NCI-H1436 (cell line): ENCODE measurements around the gene MRAS.
"Not testable (repeated sequence)": the region's sequence is repeated elsewhere in the genome, so short reads cannot be mapped to it uniquely, and the experiment has no call there.

Source experiments
- DNase-seq: peaks from one replicate; lab custom pipeline; 2025; lab: John Stamatoyannopoulos, UW

MRAS gene

GRCh38 chr3:138389841-138390581, 41.6 kb downstream of the MRAS start:
- DNase-seq, result no peak

- DNase-seq, result no peak
These were observed 42.2 kb downstream of the MRAS start for GRCh38 chr3:138390582-138390932.

- no peak for DNase-seq
These were observed 45.8 kb downstream of the MRAS start for GRCh38 chr3:138394156-138394555.

GRCh38 chr3:138394686-138395085, 46.3 kb downstream of the MRAS start:
- DNase-seq, result no peak

GRCh38 chr3:138395865-138396751, 47.7 kb downstream of the MRAS start:
- no peak for DNase-seq

- DNase-seq, result no peak
These were observed 48.5 kb downstream of the MRAS start for GRCh38 chr3:138396752-138397410.

- DNase-seq, result no peak
These were observed 49.6 kb downstream of the MRAS start for GRCh38 chr3:138397983-138398382.

GRCh38 chr3:138398791-138399575, 50.6 kb downstream of the MRAS start:
- DNase-seq, result no peak

- DNase-seq, result no peak
These were observed 51.4 kb downstream of the MRAS start for GRCh38 chr3:138399766-138400165.

GRCh38 chr3:138400651-138401070, 52.3 kb downstream of the MRAS start:
- DNase-seq, result no peak

GRCh38 chr3:138401834-138402233, 53.5 kb downstream of the MRAS start:
- DNase-seq, result no peak

- DNase-seq, result no peak
These were observed 55.7 kb downstream of the MRAS start for GRCh38 chr3:138404121-138404520.

GRCh38 chr3:138405001-138405400, 56.6 kb downstream of the MRAS start:
- DNase-seq, result no peak

GRCh38 chr3:138405486-138405885, 57.1 kb downstream of the MRAS start:
- no peak for DNase-seq

GRCh38 chr3:138406606-138407005, 58.2 kb downstream of the MRAS start:
- DNase-seq, result no peak

- no peak for DNase-seq
These were observed 59.0 kb downstream of the MRAS start for GRCh38 chr3:138407236-138407907.

- no peak for DNase-seq
These were observed 60.6 kb downstream of the MRAS start for GRCh38 chr3:138408751-138409570.

GRCh38 chr3:138412821-138413551, 64.6 kb downstream of the MRAS start:
- DNase-seq, result no peak

GRCh38 chr3:138416236-138416635, 67.9 kb downstream of the MRAS start:
- not testable (repeated sequence) for DNase-seq

- DNase-seq, result peak; percentile 79
These were observed 69.2 kb downstream of the MRAS start for GRCh38 chr3:138417559-138417982.
